DOHH2 (cell line): Measurements from ENCODE around the gene PLET1.

Source experiments
- H3F3A ChIP-seq: fragments of 200-600 bp; sonication (generic), shearing (Covaris generic); 2 replicates; pipeline ENCODE4 v1.6.0; 2016; ENCODE audit warnings: antibody characterized with exemption, mild to moderate bottlenecking; ENCODE audit not compliant: control insufficient read depth, insufficient read depth
- H3K27ac ChIP-seq: fragments of 200-600 bp; sonication (generic); 2 replicates; pipeline ENCODE4 v1.5.1; 2014; ENCODE audit warnings: low read depth, mild to moderate bottlenecking, low read length, moderate library complexity
- H3K27me3 ChIP-seq: fragments of 200-600 bp; sonication (generic); 2 replicates; pipeline ENCODE4 v1.6.1; 2014; ENCODE audit warnings: mild to moderate bottlenecking, low read length, mixed read lengths; ENCODE audit not compliant: control insufficient read depth
- H3K36me3 ChIP-seq: fragments of 200-600 bp; sonication (generic); 2 replicates; pipeline ENCODE4 v1.6.1; 2014; ENCODE audit warnings: mild to moderate bottlenecking, low read length, moderate library complexity, mixed read lengths; ENCODE audit not compliant: control insufficient read depth
- H3K4me1 ChIP-seq: fragments of 200-600 bp; sonication (generic); 2 replicates; pipeline ENCODE4 v1.6.1; 2014; ENCODE audit warnings: mild to moderate bottlenecking, low read length, mixed read lengths; ENCODE audit not compliant: control insufficient read depth
- H3K4me2 ChIP-seq: fragments of 200-600 bp; sonication (generic); 2 replicates; pipeline ENCODE4 v1.6.0; 2014; ENCODE audit warnings: mild to moderate bottlenecking, low read length, moderate library complexity
- H3K4me3 ChIP-seq: fragments of 200-600 bp; sonication (generic); 2 replicates; pipeline ENCODE4 v1.5.1; 2014; ENCODE audit warnings: mild to moderate bottlenecking, low read length, mixed read lengths
- H3K79me2 ChIP-seq: fragments of 200-600 bp; sonication (generic); 2 replicates; pipeline ENCODE4 v1.6.1; 2014; ENCODE audit warnings: mild to moderate bottlenecking, low read length, mixed read lengths; ENCODE audit not compliant: control insufficient read depth
- H3K9me2 ChIP-seq: fragments of 200-600 bp; sonication (generic); replicated peaks from 2 replicates; pipeline ENCODE4 v1.6.1; 2014; ENCODE audit warnings: mild to moderate bottlenecking, low read length, mixed read lengths; ENCODE audit not compliant: control insufficient read depth
- H3K9me3 ChIP-seq: fragments of 200-600 bp; sonication (generic); 2 replicates; pipeline ENCODE4 v1.6.1; 2014; ENCODE audit warnings: antibody characterized with exemption, low read length, mixed read lengths; ENCODE audit not compliant: control insufficient read depth, insufficient read depth
- H4K20me1 ChIP-seq: fragments of 200-600 bp; sonication (generic); 2 replicates; pipeline ENCODE4 v1.6.0; 2014; ENCODE audit warnings: low read depth, mild to moderate bottlenecking, antibody characterized with exemption, low read length, moderate library complexity; ENCODE audit not compliant: control insufficient read depth, insufficient read depth
- CTCF ChIP-seq: fragments of 200-600 bp; sonication (generic); IDR thresholded peaks from one replicate; pipeline ENCODE4 v1.5.1; 2014; ENCODE audit warnings: antibody characterized with exemption, mild to moderate bottlenecking, low read depth, low read length; ENCODE audit not compliant: poor library complexity, severe bottlenecking
- EZH2phosphoT487 ChIP-seq: fragments of 200-600 bp; sonication (generic); IDR thresholded peaks from 2 replicates; pipeline ENCODE4 v1.6.1; 2017; ENCODE audit warnings: borderline replicate concordance, mild to moderate bottlenecking, antibody characterized with exemption, low read length, moderate library complexity, mixed read lengths

Gene PLET1

GRCh38 chr11:112297248-112297866 lies 36.7 kb upstream of the PLET1 start:
- TF ChIP-seq CTCF, result no peak
- no peak for TF ChIP-seq EZH2phosphoT487
- H4K20me1 ChIP-seq, result no peaks in the 10 kb centered on the region
- H3K9me2 ChIP-seq, result no peaks in the 10 kb centered on the region
- no peaks in the 10 kb centered on the region; the same call in 1 of the 2 replicates for H3K27me3 ChIP-seq
- no peaks in the 10 kb centered on the region for H3K36me3 ChIP-seq
- H3K4me2 ChIP-seq, result no peak overlapping the region
- no peaks in the 10 kb centered on the region for H3F3A ChIP-seq
- no peaks in the 10 kb centered on the region for H3K9me3 ChIP-seq
- H3K79me2 ChIP-seq, result no peaks in the 10 kb centered on the region
- H3K4me3 ChIP-seq, result no peak overlapping the region
- no peak overlapping the region for H3K27ac ChIP-seq
- H3K4me1 ChIP-seq, result no peaks in the 10 kb centered on the region

- H4K20me1 ChIP-seq, result no peaks in the 10 kb centered on the region
- H3K36me3 ChIP-seq, result no peaks in the 10 kb centered on the region
- no peak for TF ChIP-seq EZH2phosphoT487
- TF ChIP-seq CTCF, result no peak
- H3F3A ChIP-seq, result no peaks in the 10 kb centered on the region
- H3K9me3 ChIP-seq, result no peaks in the 10 kb centered on the region
- H3K4me3 ChIP-seq, result no peak overlapping the region
- no peaks in the 10 kb centered on the region for H3K4me1 ChIP-seq
- no peaks in the 10 kb centered on the region for H3K79me2 ChIP-seq
- H3K27me3 ChIP-seq, result peaks cover 3% of the 10 kb centered on the region; the same call in 1 of the 2 replicates
- no peak overlapping the region for H3K27ac ChIP-seq
- no peaks in the 10 kb centered on the region for H3K9me2 ChIP-seq
- no peak overlapping the region for H3K4me2 ChIP-seq
Measured at GRCh38 chr11:112296044-112296443, 35.4 kb upstream of the PLET1 start.

- TF ChIP-seq EZH2phosphoT487 (no peak), CTCF (no peak)
- H3K27ac ChIP-seq, result no peak overlapping the region
- H3K4me1 ChIP-seq, result peaks cover 5% of the 10 kb centered on the region
- no peak overlapping the region for H3K4me3 ChIP-seq
- H3K9me2 ChIP-seq, result no peaks in the 10 kb centered on the region
- H3K36me3 ChIP-seq, result no peaks in the 10 kb centered on the region
- no peaks in the 10 kb centered on the region for H3K9me3 ChIP-seq
- H3K79me2 ChIP-seq, result no peaks in the 10 kb centered on the region
- H4K20me1 ChIP-seq, result no peaks in the 10 kb centered on the region
- H3F3A ChIP-seq, result no peaks in the 10 kb centered on the region
- peaks cover 11% of the 10 kb centered on the region for H3K27me3 ChIP-seq
- no peak overlapping the region for H3K4me2 ChIP-seq
Measured at GRCh38 chr11:112294688-112295340, 34.2 kb upstream of the PLET1 start.
